WTC11 (cell line): Measurements from ENCODE around the gene ACYP2. TPM values are rescaled to one million over a fixed set of nuclear protein-coding genes. Genes with fewer than 3 reads are reported as not detected.

Experiments
- ATAC-seq: fragments of 200-7000 bp; cut with Tn5 transposase; 2 replicates; pipeline ENCODE4 v1.10.0; 2021; ENCODE audit warnings: mild to moderate bottlenecking, moderate library complexity
- CTCF ChIA-PET: fragments of 300-600 bp; sonication (Branson Sonifier 250); formaldehyde crosslinking; loops from one replicate; lab custom pipeline; 2021; ENCODE audit warnings: antibody characterized with exemption; lab: Charles Lee
- POLR2A ChIA-PET: fragments of 350-600 bp; sonication (Branson Sonifier 250); formaldehyde crosslinking; loops from one replicate; lab custom pipeline; 2021; ENCODE audit warnings: antibody characterized with exemption; lab: Charles Lee
- DNase-seq: peaks from one replicate; pipeline ENCODE4 v3.0.0; 2021; ENCODE audit warnings: low spot score
- H3K27ac Mint-ChIP-seq: 2 replicates; pipeline ENCODE4 v1.8.0; 2021; ENCODE audit warnings: mixed read lengths
- H3K27me3 Mint-ChIP-seq: 2 replicates; pipeline ENCODE4 v1.8.0; 2021; ENCODE audit warnings: low read depth, mild to moderate bottlenecking, moderate library complexity, mixed read lengths
- H3K36me3 Mint-ChIP-seq: 2 replicates; pipeline ENCODE4 v1.8.0; 2021; ENCODE audit warnings: mixed read lengths
- H3K4me1 Mint-ChIP-seq: 2 replicates; pipeline ENCODE4 v1.8.0; 2022; ENCODE audit warnings: mixed read lengths
- H3K4me3 Mint-ChIP-seq: 2 replicates; pipeline ENCODE4 v1.8.0; 2021; ENCODE audit warnings: mild to moderate bottlenecking, moderate library complexity, mixed read lengths
- H3K9me3 Mint-ChIP-seq: 2 replicates; pipeline ENCODE4 v1.8.0; 2021; ENCODE audit warnings: mixed read lengths
- ARID4B ChIP-seq: sonication (generic); formaldehyde crosslinking; IDR thresholded peaks from 2 replicates; pipeline ENCODE4 v1.8.0; 2023; ENCODE audit warnings: missing genetic modification reagents, mild to moderate bottlenecking, borderline replicate concordance
- ATF1 ChIP-seq: sonication (generic); formaldehyde crosslinking; IDR thresholded peaks from 2 replicates; pipeline ENCODE4 v1.8.1; 2023; ENCODE audit warnings: mild to moderate bottlenecking, moderate library complexity, missing genetic modification reagents
- ATF6 ChIP-seq: sonication (generic); formaldehyde crosslinking; IDR thresholded peaks from 2 replicates; pipeline ENCODE4 v1.8.1; 2023; ENCODE audit warnings: mild to moderate bottlenecking, missing genetic modification reagents
- ELF4 ChIP-seq: sonication (generic); formaldehyde crosslinking; IDR thresholded peaks from 2 replicates; pipeline ENCODE4 v1.8.1; 2022; ENCODE audit warnings: low read depth, mild to moderate bottlenecking, moderate library complexity, missing genetic modification reagents
- FOXK1 ChIP-seq: sonication (generic); formaldehyde crosslinking; IDR thresholded peaks from 2 replicates; pipeline ENCODE4 v1.8.0; 2022; ENCODE audit warnings: mild to moderate bottlenecking, moderate library complexity, missing genetic modification reagents
- FOXP1 ChIP-seq: sonication (generic); formaldehyde crosslinking; IDR thresholded peaks from 2 replicates; pipeline ENCODE4 v1.8.0; 2022; ENCODE audit warnings: missing genetic modification reagents, mild to moderate bottlenecking, moderate library complexity, borderline replicate concordance
- IRF2 ChIP-seq: sonication (generic); formaldehyde crosslinking; IDR thresholded peaks from 2 replicates; pipeline ENCODE4 v1.8.0; 2022; ENCODE audit warnings: low read depth, missing genetic modification reagents, borderline replicate concordance
- MYBL2 ChIP-seq: sonication (generic); formaldehyde crosslinking; IDR thresholded peaks from 2 replicates; pipeline ENCODE4 v1.8.1; 2023; ENCODE audit warnings: mild to moderate bottlenecking, moderate library complexity, missing genetic modification reagents
- PRRX2 ChIP-seq: fragments of 250-450 bp; sonication (Bioruptor Pico); IDR thresholded peaks from 2 replicates; pipeline ENCODE4 v1.8.0; 2021; ENCODE audit warnings: mild to moderate bottlenecking
- SMAD4 ChIP-seq: sonication (generic); formaldehyde crosslinking; IDR thresholded peaks from 2 replicates; pipeline ENCODE4 v1.8.0; 2022; ENCODE audit warnings: mild to moderate bottlenecking, missing genetic modification reagents
- TEAD4 ChIP-seq: sonication (generic); formaldehyde crosslinking; IDR thresholded peaks from 2 replicates; pipeline ENCODE4 v1.8.0; 2022; ENCODE audit warnings: mild to moderate bottlenecking, missing genetic modification reagents
- USF1 ChIP-seq: sonication (generic); formaldehyde crosslinking; IDR thresholded peaks from 2 replicates; pipeline ENCODE4 v1.8.0; 2022; ENCODE audit warnings: mild to moderate bottlenecking, missing genetic modification reagents
- ZBTB21 ChIP-seq: sonication (generic); formaldehyde crosslinking; IDR thresholded peaks from 2 replicates; pipeline ENCODE4 v1.8.1; 2023; ENCODE audit warnings: mild to moderate bottlenecking, missing genetic modification reagents, borderline replicate concordance
- ZBTB43 ChIP-seq: sonication (generic); formaldehyde crosslinking; IDR thresholded peaks from 2 replicates; pipeline ENCODE4 v1.8.1; 2023; ENCODE audit warnings: mild to moderate bottlenecking, missing genetic modification reagents
- ZNF121 ChIP-seq: sonication (generic); formaldehyde crosslinking; IDR thresholded peaks from 2 replicates; pipeline ENCODE4 v1.8.0; 2023; ENCODE audit warnings: missing genetic modification reagents
- ZNF138 ChIP-seq: sonication (generic); formaldehyde crosslinking; conservative IDR thresholded peaks from 2 replicates; pipeline ENCODE4 v1.8.1; 2022; ENCODE audit warnings: mild to moderate bottlenecking, moderate library complexity, missing genetic modification reagents
- ZNF317 ChIP-seq: sonication (generic); formaldehyde crosslinking; IDR thresholded peaks from 2 replicates; pipeline ENCODE4 v1.8.1; 2023; ENCODE audit warnings: low read depth, mild to moderate bottlenecking, moderate library complexity, missing genetic modification reagents, borderline replicate concordance
- ZNF396 ChIP-seq: fragments of 250-450 bp; sonication (Bioruptor Pico); IDR thresholded peaks from 2 replicates; pipeline ENCODE4 v1.8.0; 2021; ENCODE audit warnings: mild to moderate bottlenecking, moderate library complexity, borderline replicate concordance
- ZNF512 ChIP-seq: sonication (generic); formaldehyde crosslinking; IDR thresholded peaks from 2 replicates; pipeline ENCODE4 v1.8.1; 2022; ENCODE audit warnings: missing genetic modification reagents, borderline replicate concordance
- ZNF532 ChIP-seq: fragments of 250-450 bp; sonication (Bioruptor Pico); IDR thresholded peaks from 2 replicates; pipeline ENCODE4 v1.9.0; 2021; ENCODE audit warnings: mild to moderate bottlenecking, borderline replicate concordance
- total RNA-seq: library from RNA; stranded (reverse); gene quantifications from 3 replicates; pipeline ENCODE4 v1.2.3, GENCODE V29; 2021

The ACYP2 gene
- total RNA-seq, 1 experiment from 2014 or later = 4.4 TPM

GRCh38 chr2:54077088-54077900 lies 38.1 kb upstream of the ACYP2 start:
- no peak overlapping the region for H3K4me3 Mint-ChIP-seq
- ATAC-seq = no peak
- CTCF ChIA-PET = no interaction called here

More at GRCh38 chr2:54077088-54077900, 38.1 kb upstream of the ACYP2 start:
- no peak for TF ChIP-seq TEAD4 (CRISPR knock-in tag)
- TF ChIP-seq ELF4 (CRISPR knock-in tag) = no peak
- TF ChIP-seq ARID4B (CRISPR knock-in tag) = no peak
- TF ChIP-seq ZNF396 (CRISPR knock-in tag) = no peak
- TF ChIP-seq PRRX2 (CRISPR knock-in tag) = no peak
- TF ChIP-seq FOXK1 (CRISPR knock-in tag) = no peak
- no peak for TF ChIP-seq ZNF317 (CRISPR knock-in tag)
- no peak for TF ChIP-seq ZBTB43 (CRISPR knock-in tag)
- no peak for TF ChIP-seq SMAD4 (CRISPR knock-in tag)
- TF ChIP-seq IRF2 (CRISPR knock-in tag) = no peak
- TF ChIP-seq ATF1 = no peak
- TF ChIP-seq USF1 (CRISPR knock-in tag) = no peak
- no peak for TF ChIP-seq MYBL2
- no peak for TF ChIP-seq ZNF512 (CRISPR knock-in tag)
- no peak for TF ChIP-seq ZBTB21
- no peak for TF ChIP-seq FOXP1
- TF ChIP-seq ZNF121 (CRISPR knock-in tag) = no peak
- no peak for TF ChIP-seq ZNF532 (CRISPR knock-in tag)
- no peak for TF ChIP-seq ZNF138
- TF ChIP-seq ATF6 (CRISPR knock-in tag) = no peak
- no peak for DNase-seq
- H3K4me1 Mint-ChIP-seq = peaks cover 6% of the 10 kb centered on the region; the same call in 1 of the 2 replicates
- no peaks in the 10 kb centered on the region for H3K9me3 Mint-ChIP-seq
- POLR2A ChIA-PET = no interaction called here
- no peak overlapping the region for H3K27ac Mint-ChIP-seq
- no peaks in the 10 kb centered on the region for H3K27me3 Mint-ChIP-seq
- no peaks in the 10 kb centered on the region for H3K36me3 Mint-ChIP-seq
